SKM-1 treated with dmso at 0.1 percent for 144 hours (cell line): Measurements from ENCODE around the gene HECTD1.
"Not testable (repeated sequence)": the region's sequence is repeated elsewhere in the genome, so short reads cannot be mapped to it uniquely, and the experiment has no call there.

Experiments
- DNase-seq: peaks from one replicate; lab custom pipeline; 2025; ENCODE audit not compliant: unreplicated experiment; lab: John Stamatoyannopoulos, UW

Gene HECTD1

GRCh38 chr14:31228533-31228932 is 20.9 kb upstream of the HECTD1 start:
- no peak for DNase-seq

GRCh38 chr14:31224808-31225207 is 17.2 kb upstream of the HECTD1 start:
- DNase-seq: no peak

- no peak for DNase-seq
Measured at GRCh38 chr14:31223331-31223730, 15.7 kb upstream of the HECTD1 start.

GRCh38 chr14:31222834-31223233 is 15.2 kb upstream of the HECTD1 start:
- DNase-seq: no peak

GRCh38 chr14:31221266-31221665 is 13.7 kb upstream of the HECTD1 start:
- no peak for DNase-seq

GRCh38 chr14:31219169-31219568 is 11.6 kb upstream of the HECTD1 start:
- DNase-seq: no peak

- no peak for DNase-seq
Measured at GRCh38 chr14:31216359-31216758, 8.8 kb upstream of the HECTD1 start.

- no peak for DNase-seq
Measured at GRCh38 chr14:31212893-31213292, 5.3 kb upstream of the HECTD1 start.

- DNase-seq: no peak
Measured at GRCh38 chr14:31209605-31210004, 2.0 kb upstream of the HECTD1 start.

GRCh38 chr14:31208546-31209424 is 1.2 kb upstream of the HECTD1 start:
- DNase-seq: no peak

- no peak for DNase-seq
Measured at GRCh38 chr14:31207287-31207754, 272 bp downstream of the HECTD1 start.

- DNase-seq: no peak
Measured at GRCh38 chr14:31206536-31207286, 882 bp downstream of the HECTD1 start.

- no peak for DNase-seq
Measured at GRCh38 chr14:31205681-31206535, 1.7 kb downstream of the HECTD1 start.

- DNase-seq: no peak
Measured at GRCh38 chr14:31204593-31205534, 2.7 kb downstream of the HECTD1 start.

GRCh38 chr14:31203899-31204592 is 3.5 kb downstream of the HECTD1 start:
- DNase-seq: not testable (repeated sequence)

- DNase-seq: no peak
Measured at GRCh38 chr14:31203414-31203742, 4.2 kb downstream of the HECTD1 start.

- DNase-seq: no peak
Measured at GRCh38 chr14:31201111-31201510, 6.5 kb downstream of the HECTD1 start.

- DNase-seq: no peak
Measured at GRCh38 chr14:31200702-31200990, 6.9 kb downstream of the HECTD1 start.

GRCh38 chr14:31197671-31198070 is 9.9 kb downstream of the HECTD1 start:
- DNase-seq: no peak
